SK-N-SH (cell line): Measurements from ENCODE around the gene NEIL3. TPM values are rescaled to one million over a fixed set of nuclear protein-coding genes. Genes with fewer than 3 reads are reported as not detected.

ENCODE experiments used
- CTCF ChIA-PET: fragments of 300-600, 350-600 bp; formaldehyde crosslinking; extraction: SDS; loops from one replicate; lab custom pipeline; 2021; lab: Yijun Ruan, JAX
- POLR2A ChIA-PET: fragments of 350-600 bp; sonication (Branson Sonifier 250); formaldehyde crosslinking; extraction: SDS; loops from one replicate; lab custom pipeline; 2020; ENCODE audit warnings: antibody characterized with exemption, inconsistent platforms; lab: Yijun Ruan, JAX
- DNase-seq: peaks from one replicate; pipeline ENCODE4 v3.0.0; 2012
- H2AFZ ChIP-seq: fragments of 200-600 bp; sonication (generic); 2 replicates; pipeline ENCODE4 v1.8.1; 2016; ENCODE audit warnings: antibody characterized with exemption, mild to moderate bottlenecking, low read depth
- H3F3A ChIP-seq: fragments of 200-600 bp; sonication (generic); replicated peaks from 2 replicates; pipeline ENCODE3; 2016; ENCODE audit warnings: antibody characterized with exemption, mild to moderate bottlenecking; ENCODE audit not compliant: insufficient read depth
- H3K27ac ChIP-seq, 2 experiments: fragments of 200-500 bp in 1 of 2; fragments of 200-600 bp in 1 of 2; sonication (Bioruptor generic) in 1 of 2; sonication (generic), shearing (Covaris generic) in 1 of 2; 2 replicates each; pipeline versions ENCODE4 v1.5.1 to v1.6.1; 2014 to 2016; ENCODE audit warnings: low read depth in 2 of 2, inconsistent platforms in 1 of 2, low read length in 1 of 2, mild to moderate bottlenecking in 1 of 2, mixed read lengths in 1 of 2
- H3K27me3 ChIP-seq: fragments of 200-600 bp; sonication (generic), shearing (Covaris generic); 2 replicates; pipeline ENCODE4 v1.6.1; 2016; ENCODE audit warnings: mixed run types; ENCODE audit not compliant: insufficient read depth
- H3K36me3 ChIP-seq, 2 experiments: fragments of 200-500 bp in 1 of 2; fragments of 200-600 bp in 1 of 2; sonication (Bioruptor generic) in 1 of 2; sonication (generic) in 1 of 2; replicated peaks in 1 of 2; 2 replicates each; pipeline versions ENCODE3 to v1.5.1; 2014 to 2016; ENCODE audit warnings: low read length in 1 of 2, mild to moderate bottlenecking in 1 of 2; ENCODE audit not compliant: insufficient read depth in 2 of 2, control insufficient read depth in 1 of 2
- H3K4me1 ChIP-seq, 2 experiments: fragments of 200-500 bp in 1 of 2; fragments of 200-600 bp in 1 of 2; sonication (Bioruptor generic) in 1 of 2; sonication (generic), shearing (Covaris generic) in 1 of 2; 2 replicates each; pipeline versions ENCODE4 v1.5.1 to v1.6.1; 2014 to 2016; ENCODE audit warnings: low read depth in 1 of 2, low read length in 1 of 2, mixed run types in 1 of 2; ENCODE audit not compliant: insufficient read depth in 2 of 2, control insufficient read depth in 1 of 2
- H3K4me2 ChIP-seq: fragments of 200-600 bp; sonication (generic), shearing (Covaris generic); 2 replicates; pipeline ENCODE4 v1.6.1; 2017; ENCODE audit warnings: mixed run types
- H3K4me3 ChIP-seq, 2 experiments: fragments of 200-500 bp in 1 of 2; fragments of 200-600 bp in 1 of 2; sonication (Bioruptor generic) in 1 of 2; sonication (generic), shearing (Covaris generic) in 1 of 2; 2 replicates each; pipeline versions ENCODE4 v1.5.1 to v1.8.1; 2014 to 2016; ENCODE audit warnings: low read depth in 2 of 2, inconsistent platforms in 1 of 2, low read length in 1 of 2, mild to moderate bottlenecking in 1 of 2, mixed read lengths in 1 of 2, moderate library complexity in 1 of 2
- H3K79me2 ChIP-seq: fragments of 200-600 bp; sonication (generic); 2 replicates; pipeline ENCODE4 v1.8.1; 2017; ENCODE audit warnings: mild to moderate bottlenecking; ENCODE audit not compliant: insufficient read depth
- H3K9ac ChIP-seq: fragments of 200-600 bp; sonication (generic); 2 replicates; pipeline ENCODE4 v1.6.1; 2017; ENCODE audit warnings: mixed run types
- H3K9me2 ChIP-seq: fragments of 200-600 bp; sonication (generic); 2 replicates; pipeline ENCODE4 v1.6.1; 2017; ENCODE audit warnings: mixed run types
- H3K9me3 ChIP-seq: fragments of 200-600 bp; sonication (generic); 2 replicates; pipeline ENCODE4 v1.6.1; 2017; ENCODE audit warnings: mixed run types, mild to moderate bottlenecking, moderate library complexity
- H4K20me1 ChIP-seq: fragments of 200-600 bp; sonication (generic); 2 replicates; pipeline ENCODE4 v1.6.1; 2017; ENCODE audit warnings: mild to moderate bottlenecking, mixed run types; ENCODE audit not compliant: insufficient read depth
- CHD2 ChIP-seq: fragments of 150-350 bp; IDR thresholded peaks from 2 replicates; pipeline ENCODE4 v1.6.1; 2018; ENCODE audit warnings: low read length; ENCODE audit not compliant: partially characterized antibody
- ELF1 ChIP-seq: IDR thresholded peaks from 2 replicates; pipeline ENCODE4 v1.4.0; 2012
- EP300 ChIP-seq, 2 experiments: IDR thresholded peaks; 2 replicates each; pipeline versions ENCODE4 v1.4.0 to v1.6.1; 2012; ENCODE audit warnings: borderline replicate concordance in 1 of 2, low read depth in 1 of 2, low read length in 1 of 2
- EZH2phosphoT487 ChIP-seq: fragments of 200-600 bp; sonication (generic); IDR thresholded peaks from 2 replicates; pipeline ENCODE4 v1.6.1; 2017; ENCODE audit warnings: low read depth, mixed run types, mild to moderate bottlenecking, antibody characterized with exemption, moderate library complexity, borderline replicate concordance
- FOXJ3 ChIP-seq: sonication (generic); formaldehyde crosslinking; IDR thresholded peaks from 2 replicates; pipeline ENCODE4 v1.5.1; 2020; ENCODE audit warnings: mild to moderate bottlenecking, missing genetic modification reagents
- FOXM1 ChIP-seq: IDR thresholded peaks from 2 replicates; pipeline ENCODE4 v1.4.0; 2012; ENCODE audit warnings: low read depth, mild to moderate bottlenecking
- GABPA ChIP-seq: IDR thresholded peaks from 2 replicates; pipeline ENCODE4 v1.4.0; 2012; ENCODE audit warnings: low read depth, mild to moderate bottlenecking
- GATA2 ChIP-seq: sonication (generic); formaldehyde crosslinking; IDR thresholded peaks from 2 replicates; pipeline ENCODE4 v1.5.0; 2020; ENCODE audit warnings: mild to moderate bottlenecking, missing genetic modification reagents
- JUND ChIP-seq: IDR thresholded peaks from 2 replicates; pipeline ENCODE4 v1.4.0; 2012
- MAX ChIP-seq: IDR thresholded peaks from 2 replicates; pipeline ENCODE4 v1.4.0; 2012; ENCODE audit warnings: low read depth
- MEF2A ChIP-seq: IDR thresholded peaks from 2 replicates; pipeline ENCODE4 v1.4.0; 2012; ENCODE audit warnings: low read depth, borderline replicate concordance
- NFIC ChIP-seq: IDR thresholded peaks from 2 replicates; pipeline ENCODE4 v1.4.0; 2012; ENCODE audit warnings: borderline replicate concordance
- PBX3 ChIP-seq: IDR thresholded peaks from 2 replicates; pipeline ENCODE4; 2012
- RAD21 ChIP-seq: IDR thresholded peaks from 2 replicates; pipeline ENCODE4 v1.6.1; 2012; ENCODE audit warnings: mild to moderate bottlenecking, low read length
- RCOR1 ChIP-seq: fragments of 150-350 bp; IDR thresholded peaks from 2 replicates; pipeline ENCODE4 v1.6.1; 2017; ENCODE audit warnings: antibody characterized with exemption, low read length
- REST ChIP-seq: IDR thresholded peaks from 2 replicates; pipeline ENCODE4 v1.6.1; 2012; ENCODE audit warnings: mild to moderate bottlenecking, low read depth, low read length, moderate library complexity
- RXRA ChIP-seq: IDR thresholded peaks from 2 replicates; pipeline ENCODE4 v1.4.0; 2012; ENCODE audit warnings: low read depth, mild to moderate bottlenecking, borderline replicate concordance
- SIN3A ChIP-seq: IDR thresholded peaks from 2 replicates; pipeline ENCODE4 v1.6.1; 2012; ENCODE audit warnings: low read depth, mild to moderate bottlenecking, low read length, moderate library complexity, borderline replicate concordance
- SMC3 ChIP-seq: IDR thresholded peaks from 2 replicates; pipeline ENCODE4 v1.6.1; 2012; ENCODE audit warnings: low read depth, low read length, improper control_type of control experiment
- TAF1 ChIP-seq: IDR thresholded peaks from 2 replicates; pipeline ENCODE4 v1.6.1; 2012; ENCODE audit warnings: low read depth, mild to moderate bottlenecking, low read length, moderate library complexity, borderline replicate concordance
- YY1 ChIP-seq: IDR thresholded peaks from 2 replicates; pipeline ENCODE4 v1.4.0; 2012; ENCODE audit warnings: low read depth, mild to moderate bottlenecking
- ZBTB33 ChIP-seq: IDR thresholded peaks from 2 replicates; pipeline ENCODE4 v1.4.0; 2012; ENCODE audit warnings: low read depth, borderline replicate concordance
- WGBS: methylation state at CpG from one replicate; pipeline ENCODE4 v1.1.6; 2017; ENCODE audit warnings: low lambda C conversion rate; 5-methylcytosine and 5-hydroxymethylcytosine counted together
- polyA plus RNA-seq, 3 experiments: library from polyadenylated mRNA; depleted of rRNA; stranded (reverse); fragments of >200 nt; gene quantifications; 2 replicates each; pipeline ENCODE4 v1.2.3, GENCODE V29; 2012
- TF ChIP-seq, protein P1 (sequence below): IDR thresholded peaks from 2 replicates; pipeline ENCODE4 v1.4.0; 2012; ENCODE audit warnings: low read depth, borderline replicate concordance
- TF ChIP-seq, protein P2 (sequence below): fragments of 150-350 bp; IDR thresholded peaks from 2 replicates; pipeline ENCODE4 v1.6.1; 2016; ENCODE audit warnings: mild to moderate bottlenecking, low read depth, low read length

The NEIL3 gene
- polyA plus RNA-seq (2012; rRNA removed): 3.3 and 3.6 TPM in 2 replicates
- 4.0 and 4.3 TPM in 2 replicates for polyA plus RNA-seq (2012; cell fraction: cytosol; rRNA removed)
- 3.3 and 3.6 TPM in 2 replicates for polyA plus RNA-seq (2012; cell fraction: nucleus; rRNA removed)

GRCh38 chr4:177309522-177310371 lies at the start of gene NEIL3:
Gene NEIL3, plus strand, starts transcription at chr4:177309874. Its CDS starts 80 bp downstream, at chr4:177309954.
- POLR2A ChIA-PET: no interaction called here
- H2AFZ ChIP-seq: peak within 1 kb of the TSS; percentile 99
- WGBS: 0% methylated on average over 20 of the region's 52 CpGs
- H3F3A ChIP-seq: no peaks in the 10 kb centered on the region
- H3K9me3 ChIP-seq: no peaks in the 10 kb centered on the region
- peaks cover 5 to 9% of the 10 kb centered on the region in 2 experiments; a peak in 2 of 4 replicates for H3K4me1 ChIP-seq
- peak within 1 kb of the TSS; percentile 72 to 97 for H3K4me3 ChIP-seq
- peak within 1 kb of the TSS; percentile 9 to 67; a peak in 3 of 4 replicates for H3K27ac ChIP-seq
- H3K9me2 ChIP-seq: no peaks in the 10 kb centered on the region
- H3K27me3 ChIP-seq: no peaks in the 10 kb centered on the region
- peak within 1 kb of the TSS; percentile 69 for H3K9ac ChIP-seq
- no peaks in the 10 kb centered on the region for H3K36me3 ChIP-seq
- DNase-seq: peak; percentile 97
- peaks cover 49% of the 10 kb centered on the region for H3K79me2 ChIP-seq
- CTCF ChIA-PET: interaction anchor here (1.0 to 2.7 kb wide), 5 partner anchors 10 to 59 kb away, joined by 3 to 9 read pairs (median 5); no protein-coding TSS in a partner anchor
- no peaks in the 10 kb centered on the region for H4K20me1 ChIP-seq
- H3K4me2 ChIP-seq: peak within 1 kb of the TSS; percentile 82
- TF ChIP-seq ZBTB33 (peak; percentile 53; the same call in 1 of the 2 replicates), REST (no peak), PBX3 (no peak), FOXM1 (peak; percentile 86), RAD21 (no peak), YY1 (no peak), ELF1 (no peak), TAF1 (0 out of 2 replicates have a peak, but pooled peaks have one; percentile 42), FOXJ3 (no peak), EZH2phosphoT487 (no peak), MAX (peak; percentile 93), EP300 (IDR thresholded peaks at IDR 0.05; ENCODE audit: borderline replicate concordance in 1 of 2, low read depth in 1 of 2, low read length in 1 of 2) (no peak), CHD2 (peak; percentile 43), NFIC (no peak), SIN3A (peak; percentile 95), RXRA (0 out of 2 replicates have a peak, but pooled peaks have one; percentile 29), SMC3 (no peak), RCOR1 (no peak), MEF2A (no peak), JUND (no peak), GATA2 (CRISPR knock-in tag) (no peak), GABPA (no peak)
- TF ChIP-seq, protein P1, sequence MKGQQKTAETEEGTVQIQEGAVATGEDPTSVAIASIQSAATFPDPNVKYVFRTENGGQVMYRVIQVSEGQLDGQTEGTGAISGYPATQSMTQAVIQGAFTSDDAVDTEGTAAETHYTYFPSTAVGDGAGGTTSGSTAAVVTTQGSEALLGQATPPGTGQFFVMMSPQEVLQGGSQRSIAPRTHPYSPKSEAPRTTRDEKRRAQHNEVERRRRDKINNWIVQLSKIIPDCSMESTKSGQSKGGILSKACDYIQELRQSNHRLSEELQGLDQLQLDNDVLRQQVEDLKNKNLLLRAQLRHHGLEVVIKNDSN: no peak
- TF ChIP-seq, protein P2, sequence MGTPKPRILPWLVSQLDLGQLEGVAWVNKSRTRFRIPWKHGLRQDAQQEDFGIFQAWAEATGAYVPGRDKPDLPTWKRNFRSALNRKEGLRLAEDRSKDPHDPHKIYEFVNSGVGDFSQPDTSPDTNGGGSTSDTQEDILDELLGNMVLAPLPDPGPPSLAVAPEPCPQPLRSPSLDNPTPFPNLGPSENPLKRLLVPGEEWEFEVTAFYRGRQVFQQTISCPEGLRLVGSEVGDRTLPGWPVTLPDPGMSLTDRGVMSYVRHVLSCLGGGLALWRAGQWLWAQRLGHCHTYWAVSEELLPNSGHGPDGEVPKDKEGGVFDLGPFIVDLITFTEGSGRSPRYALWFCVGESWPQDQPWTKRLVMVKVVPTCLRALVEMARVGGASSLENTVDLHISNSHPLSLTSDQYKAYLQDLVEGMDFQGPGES: no peak
